G401 (cell line): ENCODE data around the gene CCT5. TPM values are rescaled to one million over a fixed set of nuclear protein-coding genes. Genes with fewer than 3 reads are reported as not detected.

Experiments
- DNase-seq: peaks from one replicate; pipeline ENCODE4 v3.0.0-alpha.2; 2015; ENCODE audit warnings: low spot score
- in situ Hi-C: cut with HindIII; loops from 2 replicates; pipeline ENCODE4 v1.10.0; 2016; ENCODE audit warnings: low sequenced_read_pairs, mixed read lengths
- total RNA-seq: library from RNA; depleted of rRNA; stranded (reverse); fragments of >200 nt; shearing (Covaris generic); gene quantifications from 2 replicates; pipeline ENCODE4 v1.2.3, GENCODE V29; 2014; rRNA removed

Gene CCT5
- total RNA-seq, 1 experiment from 2014 or later: 956 TPM

DNA sequence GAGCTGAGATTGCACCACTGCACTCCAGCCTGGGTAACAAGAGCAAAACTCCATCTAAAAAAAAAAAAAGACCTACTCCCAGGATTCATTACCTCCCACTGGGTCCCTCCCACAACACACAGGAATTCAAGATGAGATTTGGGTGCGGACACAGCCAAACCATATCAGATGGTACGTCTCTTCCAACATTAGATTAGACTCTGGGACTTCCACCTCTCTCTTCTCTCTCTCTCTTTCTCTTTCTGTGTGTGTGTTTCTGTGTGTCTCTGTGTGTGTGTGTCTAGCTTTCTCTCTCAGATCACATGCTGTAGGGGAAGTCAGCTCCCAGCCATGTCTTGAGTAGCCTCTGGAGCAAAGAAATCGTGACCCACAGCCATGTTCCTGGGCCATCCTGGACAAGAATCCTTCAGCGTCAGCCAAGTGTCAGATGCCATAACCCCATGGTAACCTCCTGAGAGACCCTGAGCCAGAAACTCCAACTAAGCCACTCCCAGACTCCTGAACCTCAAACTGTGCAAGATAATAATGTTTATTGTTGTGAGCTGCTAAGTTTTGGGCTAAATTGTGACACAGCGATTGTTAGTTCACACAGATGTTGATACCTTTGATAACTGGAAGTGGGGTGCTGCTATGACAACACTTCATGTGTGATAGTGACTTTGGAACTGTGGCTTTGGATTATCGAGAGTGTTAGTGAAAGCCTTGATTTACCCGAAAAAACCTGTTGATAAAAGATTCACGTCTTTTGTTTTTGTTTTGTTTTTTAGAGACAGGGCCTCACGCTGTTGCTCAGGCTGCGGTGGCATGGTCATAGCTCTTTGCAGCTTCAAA is 61.7 kb downstream of the CCT5 start:
- DNase-seq: no peak

DNA sequence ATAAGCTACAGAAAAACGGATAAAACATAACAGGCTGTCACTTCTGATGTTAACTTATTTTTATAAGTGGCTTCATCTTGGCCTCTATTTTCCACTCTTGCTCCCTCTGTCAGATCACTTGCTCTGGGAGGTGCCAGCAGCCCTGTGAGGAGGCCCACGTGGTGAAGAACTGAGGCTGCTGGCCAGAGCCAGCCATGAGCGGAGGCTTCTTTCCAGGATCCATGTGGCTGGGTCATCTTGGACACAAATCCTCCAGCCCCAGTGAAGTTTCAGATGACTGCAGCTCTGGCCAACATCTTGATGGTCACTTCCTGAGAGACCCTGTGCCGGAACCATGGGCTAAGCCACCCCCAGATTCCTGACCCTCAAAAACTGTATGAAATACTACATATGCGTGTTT is 65.1 kb downstream of the CCT5 start:
- in situ Hi-C loops: no loop called here
- no peak for DNase-seq

More for the DNA sequence above, 61.7 kb downstream of the CCT5 start:
- in situ Hi-C loops: no loop called here

Other genes starting within 250 kb of the CCT5 start
- 35.0 and 37.4 TPM in 2 replicates for gene ATPSCKMT, start 392 bp upstream of the CCT5 start, total RNA-seq
- gene CMBL, start 57.6 kb downstream of the CCT5 start, total RNA-seq: 8.3 and 14.6 TPM in 2 replicates
- gene MARCHF6, start 103.4 kb downstream of the CCT5 start, total RNA-seq: 28.3 and 40.8 TPM in 2 replicates
- gene ROPN1L, start 191.6 kb downstream of the CCT5 start, total RNA-seq: 4.0 TPM in 1 of 2 replicates, not detected in the other